Right atrium auricular region (tissue), 2 donors: ENCODE results near the gene ADORA1. TPM values are rescaled to one million over a fixed set of nuclear protein-coding genes. Genes with fewer than 3 reads are reported as not detected.

Source experiments
- DNase-seq: peaks from one replicate; pipeline ENCODE4 v3.0.0-alpha.2; 2019; ENCODE audit warnings: low spot score
- H3K27ac ChIP-seq, 2 donors: fragments of 200-600 bp; sonication (generic); 1 replicate in 1 of 2; 2 replicates in 1 of 2; pipeline ENCODE4 v1.5.1; 2016 to 2019
- H3K27me3 ChIP-seq, 2 donors: fragments of 200-600 bp; sonication (generic); one replicate each; pipeline versions ENCODE4 v1.5.1 to v1.6.0; 2017 to 2019
- H3K36me3 ChIP-seq: fragments of 200-600 bp; sonication (generic); one replicate; pipeline ENCODE4 v1.5.1; 2016
- H3K4me1 ChIP-seq, 2 donors: fragments of 200-600 bp; sonication (generic); one replicate each; pipeline versions ENCODE4 v1.5.1 to v1.6.0; 2017 to 2019
- H3K4me3 ChIP-seq, 2 donors: fragments of 200-600 bp; sonication (generic); 1 replicate in 1 of 2; 2 replicates in 1 of 2; pipeline ENCODE4 v1.5.1; 2017 to 2019; ENCODE audit warnings: mild to moderate bottlenecking in 1 of 2, moderate library complexity in 1 of 2
- H3K9me3 ChIP-seq, 2 donors: fragments of 200-600 bp; sonication (generic); one replicate each; pipeline ENCODE4 v1.5.1; 2019
- CTCF ChIP-seq, 2 donors: fragments of 200-600 bp; sonication (generic); IDR thresholded peaks; one replicate each; pipeline ENCODE4 v1.5.1; 2019; ENCODE audit warnings: antibody characterized with exemption in 2 of 2
- total RNA-seq, 2 donors: library from RNA; depleted of rRNA; stranded (reverse); fragments of >200 nt; gene quantifications; one replicate each; pipeline ENCODE4 v1.1.0, GENCODE V29; 2016

Gene ADORA1
- total RNA-seq: 10 to 100 TPM in 1 of 2 donors, 1 to 10 TPM in 1; 9.4 to 15.1 TPM

DNA sequence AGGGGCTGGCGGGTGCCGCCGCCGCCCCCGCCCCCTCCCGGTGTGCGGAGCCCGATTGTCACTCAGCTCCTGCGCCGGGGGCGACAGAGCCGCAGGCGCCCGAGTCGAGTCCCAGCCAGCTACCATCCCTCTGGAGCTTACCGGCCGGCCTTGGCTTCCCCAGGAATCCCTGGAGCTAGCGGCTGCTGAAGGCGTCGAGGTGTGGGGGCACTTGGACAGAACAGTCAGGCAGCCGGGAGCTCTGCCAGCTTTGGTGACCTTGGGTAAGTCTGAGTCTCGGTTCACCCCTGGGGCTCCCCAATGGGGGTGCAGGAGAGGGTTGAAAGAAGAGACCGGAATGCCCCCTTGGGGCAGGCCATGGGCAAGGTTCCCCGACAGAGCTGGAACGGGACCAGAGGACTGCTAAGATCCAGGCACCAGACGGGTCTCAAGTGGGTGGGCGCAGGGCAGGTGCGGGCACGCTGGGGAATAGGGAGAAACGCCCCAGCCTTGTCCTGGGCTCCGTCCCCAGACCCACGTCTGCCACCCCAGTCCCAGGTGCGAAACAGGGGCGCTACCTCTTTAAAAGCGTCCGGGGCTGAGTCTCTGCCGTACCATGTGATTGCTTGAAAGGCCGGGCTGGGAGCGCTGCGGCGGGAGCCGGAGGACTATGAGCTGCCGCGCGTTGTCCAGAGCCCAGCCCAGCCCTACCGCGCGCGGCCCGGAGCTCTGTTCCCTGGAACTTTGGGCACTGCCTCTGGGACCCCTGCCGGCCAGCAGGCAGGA is at the start of gene ADORA1:
Gene ADORA1 (plus strand): TSS at position 61 of the 765 bp plus-strand sequence. CDS start 1,116 bp downstream, outside the sequence.
- Histone ChIP-seq H3K9me3 (no peaks in the 10 kb centered on the region), H3K36me3 (no peaks in the 10 kb centered on the region), H3K4me3 (peak within 1 kb of the TSS; percentile 47 to 54), H3K4me1 (peaks cover 0 to 79% of the 10 kb centered on the region in 2 donors), H3K27ac (peak within 1 kb of the TSS; percentile 91 to 94), H3K27me3 (no peaks in the 10 kb centered on the region)
- TF ChIP-seq CTCF (IDR thresholded peaks at IDR 0.05): peak in 1 of 2 donors; percentile 10
- DNase-seq: peak; percentile 81

DNA sequence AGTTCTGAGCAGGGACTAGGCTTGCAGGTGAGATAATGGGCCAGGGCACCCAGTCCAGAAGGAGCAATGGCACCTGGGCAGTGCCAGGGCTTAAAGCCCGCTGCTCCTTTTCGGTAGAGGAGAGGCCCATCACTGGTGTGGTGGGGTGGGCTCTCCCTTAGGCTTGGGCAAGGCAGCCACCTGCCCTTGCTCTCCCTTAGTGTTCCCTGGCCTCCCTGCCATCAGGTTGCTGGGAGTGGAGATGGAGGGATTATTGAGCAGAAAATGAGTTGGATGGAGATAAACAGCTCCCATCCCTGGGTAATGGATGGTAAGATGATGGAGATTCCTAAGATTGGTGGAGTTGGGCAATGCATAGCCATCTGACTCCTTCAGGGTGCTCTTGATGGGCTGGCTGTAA is 49.6 kb upstream of the ADORA1 start:
- DNase-seq: no peak
- no peak for TF ChIP-seq CTCF (IDR thresholded peaks at IDR 0.05)
- no peak overlapping the region for H3K4me3 ChIP-seq
- no peaks in the 10 kb centered on the region for H3K36me3 ChIP-seq
- no peak overlapping the region for H3K27ac ChIP-seq
- H3K4me1 ChIP-seq: peaks cover 0 to 8% of the 10 kb centered on the region in 2 donors
- no peaks in the 10 kb centered on the region for H3K9me3 ChIP-seq
- no peaks in the 10 kb centered on the region for H3K27me3 ChIP-seq

- no peaks in the 10 kb centered on the region for H3K27me3 ChIP-seq
Observed at GRCh38 chr1:203078478-203078877, 49.0 kb upstream of the ADORA1 start.

GRCh38 chr1:203080456-203080855 is 47.1 kb upstream of the ADORA1 start:
- Histone ChIP-seq H3K27ac (no peak overlapping the region), H3K9me3 (no peaks in the 10 kb centered on the region), H3K27me3 (no peaks in the 10 kb centered on the region), H3K4me1 (peaks cover 0 to 10% of the 10 kb centered on the region in 2 donors), H3K4me3 (no peak overlapping the region), H3K36me3 (no peaks in the 10 kb centered on the region)
- TF ChIP-seq CTCF (IDR thresholded peaks at IDR 0.05): no peak
- no peak for DNase-seq

More at GRCh38 chr1:203078478-203078877, 49.0 kb upstream of the ADORA1 start:
- no peak for TF ChIP-seq CTCF (IDR thresholded peaks at IDR 0.05)
- Histone ChIP-seq H3K9me3 (no peaks in the 10 kb centered on the region), H3K36me3 (no peaks in the 10 kb centered on the region), H3K4me3 (no peak overlapping the region), H3K27ac (no peak overlapping the region), H3K4me1 (peaks cover 0 to 8% of the 10 kb centered on the region in 2 donors)
- no peak for DNase-seq

DNA sequence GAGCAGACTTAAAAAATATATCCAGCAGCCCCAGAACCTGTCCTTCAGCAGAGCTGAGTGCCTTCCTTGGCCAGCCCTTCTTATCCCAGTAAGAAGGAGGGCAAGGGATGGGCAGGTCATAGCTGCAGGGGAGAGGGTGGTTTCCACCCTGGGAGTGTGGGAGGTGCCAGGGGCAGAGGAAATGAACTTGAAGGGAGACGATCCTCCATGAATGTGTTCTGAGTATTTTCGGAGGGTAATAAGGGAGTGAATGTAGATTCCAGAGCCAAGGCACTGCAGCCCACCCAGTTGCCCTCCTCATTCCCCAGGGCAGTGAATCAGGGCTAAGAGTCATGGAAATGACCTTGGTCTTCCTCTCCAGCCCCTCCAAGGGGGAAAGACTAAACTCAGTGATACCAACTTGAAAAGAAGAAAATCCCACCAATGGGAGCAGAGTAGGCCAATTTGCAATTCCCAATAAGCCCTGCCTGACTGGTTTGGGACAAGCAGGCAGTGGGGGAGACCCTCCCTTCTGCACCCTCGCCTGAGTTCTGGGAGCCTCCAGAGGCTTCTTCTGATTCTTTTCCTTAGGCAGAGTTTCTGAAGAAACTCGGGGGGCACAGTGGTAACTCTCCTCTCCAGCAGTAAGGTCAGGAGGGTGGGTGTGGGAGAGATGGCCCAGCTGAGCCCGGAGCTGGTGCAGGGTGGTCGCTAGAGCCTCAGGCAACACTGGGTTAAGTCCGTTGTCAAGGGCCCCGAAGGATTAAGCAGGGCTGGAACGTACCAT is 45.9 kb upstream of the ADORA1 start:
- Histone ChIP-seq H3K27ac (no peak overlapping the region), H3K4me1 (peaks cover 0 to 9% of the 10 kb centered on the region in 2 donors), H3K27me3 (no peaks in the 10 kb centered on the region), H3K9me3 (no peaks in the 10 kb centered on the region), H3K4me3 (no peak overlapping the region), H3K36me3 (no peaks in the 10 kb centered on the region)
- no peak for DNase-seq
- no peak for TF ChIP-seq CTCF (IDR thresholded peaks at IDR 0.05)
